ENCODE measurements around the gene BCR. TPM values are rescaled to one million over a fixed set of nuclear protein-coding genes. Genes with fewer than 3 reads are reported as not detected.

BCR gene
- total RNA-seq, 4 donors from 2014 or later = 70.5 to 102 (median 84.1) TPM

GRCh38 chr22:23224846-23225245 lies 44.5 kb downstream of the BCR start:
- H3K4me3 ChIP-seq (ENCODE audit: low read depth, poor library complexity, severe bottlenecking) = no peak overlapping the region
- no peak for DNase-seq (ENCODE audit: low spot score in 2 of 2)
- WGBS, 2 donors = 82 to 84% methylated on average over 7 of the region's 7 CpGs
- intact Hi-C loops (cut with DNase I; ENCODE audit: low total_unique reads) = no loop called here
- TF ChIP-seq, protein P1, sequence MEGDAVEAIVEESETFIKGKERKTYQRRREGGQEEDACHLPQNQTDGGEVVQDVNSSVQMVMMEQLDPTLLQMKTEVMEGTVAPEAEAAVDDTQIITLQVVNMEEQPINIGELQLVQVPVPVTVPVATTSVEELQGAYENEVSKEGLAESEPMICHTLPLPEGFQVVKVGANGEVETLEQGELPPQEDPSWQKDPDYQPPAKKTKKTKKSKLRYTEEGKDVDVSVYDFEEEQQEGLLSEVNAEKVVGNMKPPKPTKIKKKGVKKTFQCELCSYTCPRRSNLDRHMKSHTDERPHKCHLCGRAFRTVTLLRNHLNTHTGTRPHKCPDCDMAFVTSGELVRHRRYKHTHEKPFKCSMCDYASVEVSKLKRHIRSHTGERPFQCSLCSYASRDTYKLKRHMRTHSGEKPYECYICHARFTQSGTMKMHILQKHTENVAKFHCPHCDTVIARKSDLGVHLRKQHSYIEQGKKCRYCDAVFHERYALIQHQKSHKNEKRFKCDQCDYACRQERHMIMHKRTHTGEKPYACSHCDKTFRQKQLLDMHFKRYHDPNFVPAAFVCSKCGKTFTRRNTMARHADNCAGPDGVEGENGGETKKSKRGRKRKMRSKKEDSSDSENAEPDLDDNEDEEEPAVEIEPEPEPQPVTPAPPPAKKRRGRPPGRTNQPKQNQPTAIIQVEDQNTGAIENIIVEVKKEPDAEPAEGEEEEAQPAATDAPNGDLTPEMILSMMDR (IDR thresholded peaks at IDR 0.05) = no peak
- TF ChIP-seq POLR2A (IDR thresholded peaks at IDR 0.05) = no peak

DNA sequence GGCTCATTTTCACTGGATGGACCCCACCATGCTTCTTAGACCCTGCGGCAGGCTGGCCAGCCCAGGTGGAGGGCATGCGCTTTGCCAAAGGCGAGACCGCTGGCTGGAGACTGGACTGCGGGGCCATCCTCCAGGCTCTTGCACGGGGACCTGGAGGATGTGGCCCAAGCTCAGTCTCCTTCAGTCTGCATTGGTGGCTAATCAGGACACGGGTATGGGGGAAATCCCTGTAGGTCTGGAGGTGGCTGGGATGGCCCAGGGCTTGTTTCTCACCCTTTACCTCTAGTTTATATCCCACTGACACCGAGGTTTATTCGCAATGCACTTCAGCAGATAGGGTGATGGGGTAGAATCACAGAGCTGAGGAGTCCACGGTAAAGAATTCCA lies 45.0 kb downstream of the BCR start:
- no peak for DNase-seq (ENCODE audit: low spot score in 2 of 2)
- intact Hi-C loops (cut with DNase I; ENCODE audit: low total_unique reads) = no loop called here
- TF ChIP-seq POLR2A (IDR thresholded peaks at IDR 0.05) = no peak
- TF ChIP-seq, protein P1 (IDR thresholded peaks at IDR 0.05) = no peak
- WGBS, 2 donors = 69 to 74% methylated on average over 10 of the region's 10 CpGs
- no peak overlapping the region for H3K4me3 ChIP-seq (ENCODE audit: low read depth, poor library complexity, severe bottlenecking)

DNA sequence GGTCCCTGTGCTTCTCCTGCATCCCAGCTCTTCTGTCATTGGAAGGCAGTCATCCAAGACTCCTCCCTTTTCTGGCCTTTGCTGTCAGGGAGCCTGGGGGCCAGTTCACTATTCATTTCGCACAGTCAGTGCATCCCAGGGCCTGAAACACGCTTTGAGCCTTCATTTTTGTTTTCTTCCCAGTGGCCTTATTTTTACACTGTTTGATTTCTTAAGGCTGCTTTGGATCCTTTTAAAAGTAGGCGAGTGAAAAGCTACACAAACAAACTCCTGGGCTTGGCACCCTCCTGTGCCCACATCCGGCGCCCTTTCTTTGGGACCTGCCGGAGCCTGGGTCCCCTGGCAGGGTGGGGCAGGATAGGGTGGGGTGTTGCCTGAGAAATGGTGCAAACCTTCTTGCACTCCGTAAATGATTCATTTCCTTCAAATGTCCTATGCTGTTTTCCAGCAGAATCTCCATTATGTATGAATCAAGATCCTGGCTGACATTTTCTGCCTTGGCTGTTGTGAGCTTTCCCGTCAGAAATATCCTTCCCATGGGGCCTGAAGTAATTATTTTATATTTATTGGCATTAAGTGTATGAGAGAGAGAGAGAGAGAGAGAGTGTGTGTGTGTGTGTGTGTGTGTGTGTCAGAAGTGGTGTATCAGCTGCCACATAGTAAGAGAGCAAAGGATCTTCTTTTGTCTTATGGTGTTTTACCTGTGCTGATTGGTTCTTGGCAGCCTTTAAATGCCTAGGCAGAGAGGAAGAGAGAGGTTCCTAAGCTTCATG lies 45.6 kb downstream of the BCR start:
- no peak overlapping the region for H3K4me3 ChIP-seq (ENCODE audit: low read depth, poor library complexity, severe bottlenecking)
- WGBS, 2 donors = 14 to 17% methylated on average over 8 of the region's 8 CpGs

GRCh38 chr22:23226497-23226850 lies 46.2 kb downstream of the BCR start:
- TF ChIP-seq, protein P1 (IDR thresholded peaks at IDR 0.05) = no peak
- DNase-seq (ENCODE audit: low spot score in 2 of 2) = no peak

More for the DNA sequence above, 45.6 kb downstream of the BCR start:
- DNase-seq (ENCODE audit: low spot score in 2 of 2) = peak; percentile 60 to 92
- TF ChIP-seq, protein P1 (IDR thresholded peaks at IDR 0.05) = no peak
- no peak for TF ChIP-seq POLR2A (IDR thresholded peaks at IDR 0.05)
- intact Hi-C loops (cut with DNase I; ENCODE audit: low total_unique reads) = no loop called here

DNA sequence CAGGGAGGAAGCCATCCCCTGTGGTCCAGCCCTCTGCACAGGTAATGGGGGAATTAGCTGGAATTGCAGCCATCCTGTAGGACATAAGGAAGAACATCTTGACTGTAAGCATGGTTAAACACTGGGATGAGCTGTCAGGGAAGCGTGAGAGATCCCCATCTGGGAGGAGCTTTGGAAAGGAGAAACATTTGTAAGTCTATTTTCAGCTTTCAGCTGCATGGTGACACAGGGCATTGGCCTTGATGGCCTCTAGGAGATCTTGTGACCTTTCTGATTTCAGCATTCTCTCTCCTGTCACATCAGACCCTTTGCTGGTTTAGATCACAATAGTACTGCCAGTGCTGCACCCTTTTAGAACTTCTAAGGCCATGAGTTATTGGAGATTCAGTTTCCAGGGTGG lies 47.1 kb downstream of the BCR start:
- no peak for TF ChIP-seq POLR2A (IDR thresholded peaks at IDR 0.05)
- TF ChIP-seq, protein P1 (IDR thresholded peaks at IDR 0.05) = no peak
- intact Hi-C loops (cut with DNase I; ENCODE audit: low total_unique reads) = no loop called here
- WGBS, 2 donors = 55% methylated on average over 1 of the region's 1 CpG
- no peak for DNase-seq (ENCODE audit: low spot score in 2 of 2)
- H3K4me3 ChIP-seq (ENCODE audit: low read depth, poor library complexity, severe bottlenecking) = no peak overlapping the region

More at GRCh38 chr22:23226497-23226850, 46.2 kb downstream of the BCR start:
- H3K4me3 ChIP-seq (ENCODE audit: low read depth, poor library complexity, severe bottlenecking) = no peak overlapping the region
- intact Hi-C loops (cut with DNase I; ENCODE audit: low total_unique reads) = no loop called here

DNA sequence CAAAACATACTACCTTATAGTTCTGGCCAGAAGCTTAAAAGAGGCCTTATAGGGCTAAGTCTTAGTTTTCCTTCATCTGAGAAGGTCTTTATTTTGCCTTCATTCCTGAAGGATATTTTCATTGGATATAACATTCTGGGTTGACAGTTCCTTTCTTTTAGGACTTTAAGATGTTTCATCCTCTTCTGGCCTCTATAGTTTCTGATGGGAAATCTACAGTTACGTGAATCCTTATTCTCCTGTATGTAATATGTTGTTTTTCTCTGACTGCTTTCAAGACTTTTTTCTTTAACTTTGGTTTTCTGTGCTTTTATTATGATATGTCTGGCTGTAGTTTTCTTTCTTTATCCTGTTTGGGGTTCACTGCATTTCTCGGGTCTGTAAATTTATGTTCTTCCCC lies 48.2 kb downstream of the BCR start:
- intact Hi-C loops (cut with DNase I; ENCODE audit: low total_unique reads) = no loop called here
- no peak for DNase-seq (ENCODE audit: low spot score in 2 of 2)
- no peak overlapping the region for H3K4me3 ChIP-seq (ENCODE audit: low read depth, poor library complexity, severe bottlenecking)
- 98 to 99% methylated on average over 2 of the region's 2 CpGs for WGBS, 2 donors
- TF ChIP-seq POLR2A (IDR thresholded peaks at IDR 0.05) = no peak
- TF ChIP-seq, protein P1 (IDR thresholded peaks at IDR 0.05) = no peak
